ENCODE data around the gene SCYGR2. TPM values are rescaled to one million over a fixed set of nuclear protein-coding genes. Genes with fewer than 3 reads are reported as not detected.

The SCYGR2 gene
- total and polyA plus RNA-seq, 2 donors (not counting 1 experiment from before 2014, with no cell fraction given), result not detected

- H3K4me3 Mint-ChIP-seq, result no peak overlapping the region
Measured at GRCh38 chr2:227616631-227617030, 17.9 kb downstream of the SCYGR2 start.

More at GRCh38 chr2:227616631-227617030, 17.9 kb downstream of the SCYGR2 start:
- ChIA-PET POLR2A (no interaction called here), CTCF (no interaction called here)
- Histone ChIP-seq H4K20me1 (ENCODE audit: control insufficient read depth, insufficient read depth, low read length, poor library complexity, severe bottlenecking) (no peaks in the 10 kb centered on the region), H3K4me1 (ENCODE audit: control insufficient read depth in 2 of 2, insufficient read depth in 2 of 2, low read length in 2 of 2) (no peaks in the 10 kb centered on the region), H3K27ac (ENCODE audit: low read length in 2 of 2) (no peak overlapping the region), H2AFZ (ENCODE audit: insufficient read depth, low read depth, low read length, poor library complexity, severe bottlenecking) (no peak overlapping the region), H3K9ac (ENCODE audit: low read length) (no peak overlapping the region), H3K9me3 (ENCODE audit: control extremely low read depth in 1 of 3, control insufficient read depth in 2 of 3, insufficient read depth in 1 of 3, low read length in 2 of 3) (peaks cover 0 to 2% (median 0%) of the 10 kb centered on the region in 3 donors), H3K36me3 (replicated peaks in 1 of 2; ENCODE audit: control extremely low read depth in 1 of 2, control insufficient read depth in 1 of 2, extremely low read depth in 1 of 2, insufficient read depth in 2 of 2, low read length in 1 of 2) (no peaks in the 10 kb centered on the region), H3K27me3 (replicated peaks in 1 of 4; ENCODE audit: control extremely low read depth in 1 of 4, control insufficient read depth in 3 of 4, insufficient read depth in 4 of 4, low read length in 3 of 4) (peaks cover 0 to 7% (median 2%) of the 10 kb centered on the region in 4 experiments), H3K79me2 (ENCODE audit: control insufficient read depth, insufficient read depth, low read length) (no peaks in the 10 kb centered on the region), H3K4me2 (replicated peaks; ENCODE audit: low read depth, low read length, poor library complexity, severe bottlenecking) (no peak overlapping the region), H3K4me3 (ENCODE audit: control extremely low read depth in 1 of 5, extremely low read depth in 1 of 5, insufficient read depth in 1 of 5, low read depth in 2 of 5, low read length in 4 of 5) (no peak overlapping the region)
- no peak for DNase-seq
- Mint-ChIP-seq H3K27ac (no peak overlapping the region), H3K4me1 (no peaks in the 10 kb centered on the region), H3K9me3 (ENCODE audit: insufficient read depth) (no peaks in the 10 kb centered on the region), H3K27me3 (peaks cover 25% of the 10 kb centered on the region)
- no peak for ATAC-seq (ENCODE audit: low read depth)
- no peak for TF ChIP-seq CTCF (IDR thresholded peaks at IDR 0.05)
- no peak for TF ChIP-seq EZH2 (IDR thresholded peaks at IDR 0.05; ENCODE audit: borderline replicate concordance, insufficient read depth, low read depth, low read length, poor library complexity, severe bottlenecking)
- WGBS (ENCODE audit: insufficient coverage), result 100% methylated on average over 2 of the region's 4 CpGs
- intact Hi-C loops (cut with micrococcal nuclease), result no loop called here

All from B cell (primary cell).